ENCODE measurements around the gene FBXW11.

- TF ChIP-seq CTCF (IDR thresholded peaks at IDR 0.05; ENCODE audit: low read depth, low read length) (no peak), EZH2phosphoT487 (IDR thresholded peaks at IDR 0.05; ENCODE audit: low read depth) (no peak)
Observed at GRCh38 chr5:171834461-171834860, 172.0 kb downstream of the FBXW11 start.

All from OCI-LY3 (cell line).